AG09309 (cell line): ENCODE results near the gene ZBTB43.

Experiments used
- DNase-seq: peaks from one replicate; pipeline ENCODE4 v3.0.0-alpha.2; 2010; ENCODE audit warnings: low read depth
- H3K4me3 ChIP-seq: 2 replicates; pipeline ENCODE4 v1.5.1; 2011; ENCODE audit warnings: mild to moderate bottlenecking, low read depth, low read length, moderate library complexity; ENCODE audit not compliant: control insufficient read depth
- TF ChIP-seq, protein P1 (sequence below): IDR thresholded peaks from 2 replicates; pipeline ENCODE4 v1.5.1; 2011; ENCODE audit warnings: mild to moderate bottlenecking, low read depth, low read length, inconsistent platforms; ENCODE audit not compliant: insufficient read depth, control insufficient read depth; ENCODE audit errors: missing control alignments

Gene ZBTB43

DNA sequence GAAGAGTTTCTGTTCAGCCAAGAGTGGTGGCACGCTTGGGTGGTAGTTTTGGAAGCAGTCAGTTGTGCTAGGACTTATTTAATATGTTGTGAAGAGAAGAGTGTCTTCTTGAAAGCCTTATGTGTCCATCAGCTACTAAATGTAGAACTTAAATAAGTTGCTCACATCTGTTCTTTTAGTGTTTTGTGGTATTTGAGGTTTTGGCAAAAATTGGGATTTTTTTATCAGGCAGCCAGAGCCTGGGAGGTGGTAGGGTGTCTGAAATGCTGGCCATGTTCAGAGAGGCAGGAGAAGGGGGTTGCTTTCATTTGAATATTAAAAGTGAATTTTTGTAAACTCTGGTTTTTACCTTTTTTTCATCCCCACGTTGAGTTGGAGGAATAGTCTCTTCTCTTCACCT is 31.4 kb downstream of the ZBTB43 start:
- no peak overlapping the region for H3K4me3 ChIP-seq
- DNase-seq: peak; percentile 16
- TF ChIP-seq, protein P1, sequence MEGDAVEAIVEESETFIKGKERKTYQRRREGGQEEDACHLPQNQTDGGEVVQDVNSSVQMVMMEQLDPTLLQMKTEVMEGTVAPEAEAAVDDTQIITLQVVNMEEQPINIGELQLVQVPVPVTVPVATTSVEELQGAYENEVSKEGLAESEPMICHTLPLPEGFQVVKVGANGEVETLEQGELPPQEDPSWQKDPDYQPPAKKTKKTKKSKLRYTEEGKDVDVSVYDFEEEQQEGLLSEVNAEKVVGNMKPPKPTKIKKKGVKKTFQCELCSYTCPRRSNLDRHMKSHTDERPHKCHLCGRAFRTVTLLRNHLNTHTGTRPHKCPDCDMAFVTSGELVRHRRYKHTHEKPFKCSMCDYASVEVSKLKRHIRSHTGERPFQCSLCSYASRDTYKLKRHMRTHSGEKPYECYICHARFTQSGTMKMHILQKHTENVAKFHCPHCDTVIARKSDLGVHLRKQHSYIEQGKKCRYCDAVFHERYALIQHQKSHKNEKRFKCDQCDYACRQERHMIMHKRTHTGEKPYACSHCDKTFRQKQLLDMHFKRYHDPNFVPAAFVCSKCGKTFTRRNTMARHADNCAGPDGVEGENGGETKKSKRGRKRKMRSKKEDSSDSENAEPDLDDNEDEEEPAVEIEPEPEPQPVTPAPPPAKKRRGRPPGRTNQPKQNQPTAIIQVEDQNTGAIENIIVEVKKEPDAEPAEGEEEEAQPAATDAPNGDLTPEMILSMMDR: no peak

DNA sequence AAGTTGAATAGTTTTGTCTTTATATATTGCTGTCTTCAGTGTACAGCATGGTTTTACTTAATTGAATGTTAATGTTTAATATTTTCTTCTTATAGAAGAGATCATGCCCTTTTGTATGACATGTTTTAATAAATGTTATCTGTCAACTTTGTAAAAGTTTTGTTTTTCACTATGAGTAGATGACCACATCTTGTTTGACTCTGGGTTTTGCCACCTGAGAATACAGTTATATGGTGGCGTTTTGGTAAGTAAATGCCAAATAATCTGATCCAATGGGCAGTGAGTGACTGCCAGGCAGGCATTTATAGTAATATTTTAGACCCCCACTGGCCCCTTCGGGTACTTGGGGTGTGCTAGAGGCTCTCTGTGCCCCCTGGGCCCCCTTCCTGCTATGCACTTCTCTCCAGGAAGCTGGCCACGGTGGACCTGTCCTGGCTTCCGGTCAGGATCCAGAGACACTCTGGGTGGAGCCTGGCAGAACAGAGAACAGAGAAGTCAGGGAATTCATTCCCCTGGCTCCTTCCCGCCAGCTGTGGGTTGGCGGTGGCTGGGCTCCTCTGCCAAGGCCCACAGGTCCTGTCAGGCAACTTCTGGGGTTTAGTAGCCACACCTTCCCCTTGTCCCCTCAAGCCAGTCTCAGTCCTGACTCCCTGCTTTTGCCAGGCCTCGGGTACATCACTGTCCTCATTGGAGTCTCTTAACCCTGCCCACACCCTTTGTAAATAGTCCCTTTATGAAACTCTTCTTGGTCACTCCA is 33.4 kb downstream of the ZBTB43 start:
- H3K4me3 ChIP-seq: no peak overlapping the region
- no peak for DNase-seq
- TF ChIP-seq, protein P1: no peak

DNA sequence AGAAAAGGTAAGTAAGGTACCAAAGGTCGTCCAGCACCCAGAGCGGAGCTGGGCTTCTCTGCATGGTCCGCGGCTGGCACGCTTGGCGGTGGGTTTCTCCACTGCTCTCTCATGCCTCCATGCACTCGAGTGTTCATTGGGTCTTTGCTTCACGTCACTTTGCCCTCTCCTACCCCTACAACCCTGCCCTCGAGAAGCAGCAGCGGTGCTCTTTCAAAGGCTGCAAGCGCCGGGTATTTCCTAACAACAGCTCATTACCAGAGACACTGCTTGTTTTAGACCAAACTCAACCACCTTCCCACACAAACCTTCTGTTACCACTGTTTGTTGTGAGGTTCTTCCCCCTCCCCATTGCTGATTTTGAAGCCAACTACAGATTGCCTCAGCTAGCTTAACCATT is 34.1 kb downstream of the ZBTB43 start:
- no peak overlapping the region for H3K4me3 ChIP-seq
- DNase-seq: no peak
- TF ChIP-seq, protein P1: no peak

DNA sequence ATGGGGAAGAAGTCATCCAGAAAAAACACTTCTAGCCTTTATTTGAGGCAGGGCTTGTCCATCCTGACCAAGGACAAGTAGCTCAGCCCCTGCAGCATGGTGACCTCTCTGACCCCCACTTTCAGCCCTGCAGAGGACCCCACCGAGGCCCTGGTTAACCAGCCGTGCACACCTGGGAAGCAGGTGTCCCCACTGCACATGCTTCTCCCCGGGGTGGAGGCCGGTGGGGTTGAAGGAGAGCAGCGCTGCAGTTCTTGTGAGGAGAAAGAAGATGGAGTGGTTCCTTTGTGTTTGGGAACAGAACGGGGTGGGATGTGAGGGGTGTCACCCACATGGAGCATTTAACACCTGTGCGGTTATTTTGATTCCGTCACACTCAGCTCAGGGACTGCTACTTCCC is 34.5 kb downstream of the ZBTB43 start:
- no peak overlapping the region for H3K4me3 ChIP-seq
- DNase-seq: no peak

DNA sequence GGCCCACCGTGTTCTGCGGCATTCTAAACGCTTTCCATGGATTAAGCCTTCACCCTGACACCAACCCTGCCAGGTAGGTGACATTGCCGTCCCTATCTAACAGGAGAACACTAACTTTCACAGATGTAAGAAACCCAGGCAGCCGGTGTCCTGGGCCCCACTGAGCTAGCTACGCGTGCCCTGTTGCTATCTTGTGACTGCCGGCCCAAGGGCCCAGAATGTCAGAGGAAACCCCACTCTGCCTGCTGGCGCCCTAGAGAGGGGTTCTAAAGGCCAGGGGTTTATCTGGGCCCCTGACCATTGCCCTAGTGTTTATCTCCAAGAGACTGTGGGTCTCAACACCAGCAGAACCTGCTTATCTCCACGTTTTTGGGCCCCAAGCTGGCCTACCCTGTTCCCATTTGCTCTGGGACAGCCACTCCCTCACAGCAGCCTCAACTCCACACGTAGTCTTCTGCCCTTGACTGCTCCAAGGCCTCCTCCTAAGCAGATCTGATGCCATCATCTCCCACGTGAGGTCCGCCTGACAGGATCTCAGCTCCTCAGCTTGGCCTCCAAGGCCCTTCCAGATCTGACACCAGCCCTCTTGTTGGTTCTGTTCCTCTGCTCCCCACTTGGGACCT is 37.5 kb downstream of the ZBTB43 start:
- DNase-seq: no peak
- TF ChIP-seq, protein P1: no peak
- no peak overlapping the region for H3K4me3 ChIP-seq

More for the DNA sequence above, 34.5 kb downstream of the ZBTB43 start:
- TF ChIP-seq, protein P1: no peak

DNA sequence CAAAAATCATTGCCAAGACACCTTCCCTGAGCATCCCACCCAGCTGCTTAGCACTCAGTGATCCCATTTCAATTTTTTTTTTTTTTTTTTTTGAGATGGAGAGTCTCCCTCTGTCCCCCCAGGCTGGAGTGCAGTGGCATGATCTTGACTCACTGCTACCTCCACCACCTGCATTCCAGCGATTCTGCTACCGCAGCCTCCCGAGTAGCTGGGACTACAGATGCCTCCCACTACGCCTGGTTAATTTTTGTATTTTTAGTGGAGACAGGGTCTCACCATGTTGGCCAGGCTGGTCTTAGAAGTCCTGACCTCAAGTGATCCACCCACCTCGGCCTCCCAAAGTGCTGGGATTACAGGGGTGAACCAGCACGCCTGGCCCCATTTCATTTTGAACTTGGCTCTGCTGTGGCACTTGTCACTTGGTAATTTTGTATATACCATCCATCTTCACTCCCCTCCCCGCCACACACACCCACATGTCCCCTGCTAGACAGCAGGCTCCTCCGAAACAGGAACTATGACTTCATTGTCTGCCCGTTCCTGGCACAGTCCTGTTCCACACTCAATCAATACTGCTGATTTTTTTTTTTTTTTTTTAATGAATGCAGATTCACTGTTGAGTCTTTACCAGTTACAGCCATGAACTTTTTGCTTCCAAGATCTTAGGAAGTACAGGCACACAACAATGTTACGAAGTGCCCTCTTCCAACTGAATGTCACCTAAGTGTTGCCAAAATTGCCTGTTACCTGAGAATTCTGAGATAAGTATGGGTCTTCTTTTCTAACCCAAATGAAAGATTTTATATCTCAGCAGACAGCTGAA is 38.3 kb downstream of the ZBTB43 start:
- no peak overlapping the region for H3K4me3 ChIP-seq
- DNase-seq: no peak
- TF ChIP-seq, protein P1: no peak
